Astrocyte (in vitro differentiated cells and primary cell): ENCODE measurements around the gene ATP10A. TPM values are rescaled to one million over a fixed set of nuclear protein-coding genes. Genes with fewer than 3 reads are reported as not detected.

ENCODE experiments used
- DNase-seq: peaks from one replicate; pipeline ENCODE4 v3.0.0-alpha.2; 2010; ENCODE audit warnings: low read depth
- FAIRE-seq: peaks from 2 replicates; lab custom pipeline; 2011; peaks lifted over from hg19 to GRCh38; lab: Jason Lieb, UNC
- H2AFZ ChIP-seq: 2 replicates; pipeline ENCODE4 v1.6.0; 2012; ENCODE audit warnings: low read depth, low read length, inconsistent platforms
- H3K27ac ChIP-seq: 2 replicates; pipeline ENCODE4 v1.5.1; 2011; ENCODE audit warnings: low read depth, low read length, inconsistent platforms
- H3K27me3 ChIP-seq: 2 replicates; pipeline ENCODE4 v1.6.0; 2011; ENCODE audit warnings: low read length, inconsistent platforms; ENCODE audit not compliant: insufficient read depth
- H3K36me3 ChIP-seq: 2 replicates; pipeline ENCODE4 v1.5.1; 2011; ENCODE audit warnings: low read length, inconsistent platforms; ENCODE audit not compliant: insufficient read depth
- H3K4me1 ChIP-seq: 2 replicates; pipeline ENCODE4 v1.5.1; 2011; ENCODE audit warnings: low read length, inconsistent platforms; ENCODE audit not compliant: insufficient read depth
- H3K4me2 ChIP-seq: 2 replicates; pipeline ENCODE4 v1.6.0; 2012; ENCODE audit warnings: low read length, inconsistent platforms
- H3K4me3 ChIP-seq: 2 replicates; pipeline ENCODE4 v1.5.1; 2011; ENCODE audit warnings: low read depth, mild to moderate bottlenecking, low read length, inconsistent platforms; ENCODE audit not compliant: insufficient read depth
- H3K79me2 ChIP-seq: 2 replicates; pipeline ENCODE4 v1.6.0; 2012; ENCODE audit warnings: mild to moderate bottlenecking, low read length, inconsistent platforms; ENCODE audit not compliant: insufficient read depth
- H3K9ac ChIP-seq: 2 replicates; pipeline ENCODE4 v1.6.0; 2012; ENCODE audit warnings: mild to moderate bottlenecking, low read length, inconsistent platforms
- H3K9me3 ChIP-seq: 2 replicates; pipeline ENCODE4 v1.5.1; 2012; ENCODE audit warnings: low read depth, mild to moderate bottlenecking, low read length, inconsistent platforms; ENCODE audit not compliant: insufficient read depth
- H4K20me1 ChIP-seq: 2 replicates; pipeline ENCODE4 v1.6.0; 2012; ENCODE audit warnings: low read length, inconsistent platforms; ENCODE audit not compliant: insufficient read depth
- H3K27ac Mint-ChIP-seq: one replicate; pipeline ENCODE4 v1.8.0; 2021; ENCODE audit warnings: mild to moderate bottlenecking, mixed read lengths; ENCODE audit not compliant: unreplicated experiment
- H3K27me3 Mint-ChIP-seq: one replicate; pipeline ENCODE4 v1.8.0; 2021; ENCODE audit warnings: low read depth, mixed read lengths; ENCODE audit not compliant: unreplicated experiment
- H3K36me3 Mint-ChIP-seq: one replicate; pipeline ENCODE4 v1.8.0; 2021; ENCODE audit warnings: low read depth, mixed read lengths; ENCODE audit not compliant: unreplicated experiment
- H3K4me1 Mint-ChIP-seq: one replicate; pipeline ENCODE4 v1.8.0; 2021; ENCODE audit warnings: low read depth, mixed read lengths; ENCODE audit not compliant: unreplicated experiment
- H3K4me3 Mint-ChIP-seq: one replicate; pipeline ENCODE4 v1.8.0; 2021; ENCODE audit warnings: mild to moderate bottlenecking, moderate library complexity, mixed read lengths; ENCODE audit not compliant: unreplicated experiment
- H3K9me3 Mint-ChIP-seq: one replicate; pipeline ENCODE4 v1.8.0; 2021; ENCODE audit warnings: mild to moderate bottlenecking, mixed read lengths; ENCODE audit not compliant: unreplicated experiment
- EZH2 ChIP-seq: IDR thresholded peaks from 2 replicates; pipeline ENCODE4 v1.6.1; 2012; ENCODE audit warnings: mild to moderate bottlenecking, low read length, inconsistent platforms; ENCODE audit not compliant: insufficient read depth
- total RNA-seq: library from RNA; stranded (reverse); gene quantifications from 2 replicates; pipeline ENCODE4 v1.2.1, GENCODE V29; 2021
- TF ChIP-seq, protein P1 (sequence below): IDR thresholded peaks from 2 replicates; pipeline ENCODE4 v1.5.1; 2011; ENCODE audit warnings: low read depth, mild to moderate bottlenecking, inconsistent platforms, low read length, moderate library complexity; ENCODE audit not compliant: insufficient read depth

The ATP10A gene
- total RNA-seq, 1 donor from 2014 or later, result 21.1 TPM

- Histone ChIP-seq H3K4me3 (no peak overlapping the region), H3K36me3 (peaks cover 4% of the 10 kb centered on the region), H3K4me2 (no peak overlapping the region), H3K27me3 (no peaks in the 10 kb centered on the region), H3K9ac (no peak overlapping the region), H3K9me3 (no peaks in the 10 kb centered on the region), H3K79me2 (no peaks in the 10 kb centered on the region), H3K4me1 (peaks cover 4% of the 10 kb centered on the region), H4K20me1 (no peaks in the 10 kb centered on the region), H3K27ac (no peak overlapping the region), H2AFZ (no peak overlapping the region)
- no peak for FAIRE-seq
- DNase-seq, result no peak
- Mint-ChIP-seq H3K9me3 (no peaks in the 10 kb centered on the region), H3K27me3 (peaks cover 8% of the 10 kb centered on the region), H3K27ac (no peak overlapping the region), H3K4me3 (no peak overlapping the region), H3K4me1 (peaks cover 2% of the 10 kb centered on the region), H3K36me3 (peaks cover 14% of the 10 kb centered on the region)
- no peak for TF ChIP-seq EZH2
- TF ChIP-seq, protein P1, sequence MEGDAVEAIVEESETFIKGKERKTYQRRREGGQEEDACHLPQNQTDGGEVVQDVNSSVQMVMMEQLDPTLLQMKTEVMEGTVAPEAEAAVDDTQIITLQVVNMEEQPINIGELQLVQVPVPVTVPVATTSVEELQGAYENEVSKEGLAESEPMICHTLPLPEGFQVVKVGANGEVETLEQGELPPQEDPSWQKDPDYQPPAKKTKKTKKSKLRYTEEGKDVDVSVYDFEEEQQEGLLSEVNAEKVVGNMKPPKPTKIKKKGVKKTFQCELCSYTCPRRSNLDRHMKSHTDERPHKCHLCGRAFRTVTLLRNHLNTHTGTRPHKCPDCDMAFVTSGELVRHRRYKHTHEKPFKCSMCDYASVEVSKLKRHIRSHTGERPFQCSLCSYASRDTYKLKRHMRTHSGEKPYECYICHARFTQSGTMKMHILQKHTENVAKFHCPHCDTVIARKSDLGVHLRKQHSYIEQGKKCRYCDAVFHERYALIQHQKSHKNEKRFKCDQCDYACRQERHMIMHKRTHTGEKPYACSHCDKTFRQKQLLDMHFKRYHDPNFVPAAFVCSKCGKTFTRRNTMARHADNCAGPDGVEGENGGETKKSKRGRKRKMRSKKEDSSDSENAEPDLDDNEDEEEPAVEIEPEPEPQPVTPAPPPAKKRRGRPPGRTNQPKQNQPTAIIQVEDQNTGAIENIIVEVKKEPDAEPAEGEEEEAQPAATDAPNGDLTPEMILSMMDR, result no peak
Observed at GRCh38 chr15:25700916-25701315, 162.2 kb downstream of the ATP10A start.

GRCh38 chr15:25697586-25697985 lies 165.5 kb downstream of the ATP10A start:
- peaks cover 14% of the 10 kb centered on the region for H3K36me3 Mint-ChIP-seq
- H4K20me1 ChIP-seq, result no peaks in the 10 kb centered on the region

More at GRCh38 chr15:25697586-25697985, 165.5 kb downstream of the ATP10A start:
- no peak overlapping the region for H3K4me2 ChIP-seq
- H3K27me3 Mint-ChIP-seq, result peaks cover 3% of the 10 kb centered on the region
- no peaks in the 10 kb centered on the region for H3K9me3 ChIP-seq
- no peak overlapping the region for H3K4me3 Mint-ChIP-seq
- H3K27ac ChIP-seq, result no peak overlapping the region
- DNase-seq (no peak), FAIRE-seq (no peak)
- H3K9me3 Mint-ChIP-seq, result no peaks in the 10 kb centered on the region
- TF ChIP-seq, protein P1, result no peak
- TF ChIP-seq EZH2, result no peak
- H3K4me3 ChIP-seq, result no peak overlapping the region
- peaks cover 2% of the 10 kb centered on the region for H3K4me1 Mint-ChIP-seq
- no peaks in the 10 kb centered on the region for H3K79me2 ChIP-seq
- no peak overlapping the region for H3K9ac ChIP-seq
- H3K4me1 ChIP-seq, result peaks cover 4% of the 10 kb centered on the region
- no peaks in the 10 kb centered on the region for H3K27me3 ChIP-seq
- no peak overlapping the region for H2AFZ ChIP-seq
- H3K27ac Mint-ChIP-seq, result no peak overlapping the region
- peaks cover 8% of the 10 kb centered on the region for H3K36me3 ChIP-seq
